HepG2 (cell line): ENCODE data around the gene SERPINB6. TPM values are rescaled to one million over a fixed set of nuclear protein-coding genes. Genes with fewer than 3 reads are reported as not detected.
A peak's percentile ranks its signal among the peaks of the same experiment; 100 is the strongest.

Source experiments
- ARHGAP35 ChIP-seq: sonication (generic); formaldehyde crosslinking; IDR thresholded peaks from 2 replicates; pipeline ENCODE4 v1.9.0; 2022; ENCODE audit warnings: mild to moderate bottlenecking, inconsistent platforms, moderate library complexity, missing genetic modification reagents, borderline replicate concordance
- CEBPB ChIP-seq: IDR thresholded peaks from 2 replicates; pipeline ENCODE4 v1.6.1; 2011; ENCODE audit warnings: low read depth, low read length, improper control_type of control experiment, borderline replicate concordance
- HNRNPH1 ChIP-seq: fragments of 200-400 bp; formaldehyde crosslinking; optimal IDR thresholded peaks from 2 replicates; pipeline ENCODE3; 2017; ENCODE audit warnings: mild to moderate bottlenecking, low read depth, low read length
- HOXA9 ChIP-seq: sonication (generic); formaldehyde crosslinking; IDR thresholded peaks from 2 replicates; pipeline ENCODE4 v1.8.1; 2022; ENCODE audit warnings: missing genetic modification reagents, mild to moderate bottlenecking, moderate library complexity, borderline replicate concordance
- MAFK ChIP-seq, 2 experiments: IDR thresholded peaks in 1 of 2; conservative IDR thresholded peaks in 1 of 2; 2 replicates each; pipeline ENCODE4 v1.6.1; 2011; ENCODE audit warnings: improper control_type of control experiment in 2 of 2, low read length in 2 of 2
- MIER3 ChIP-seq: IDR thresholded peaks from 2 replicates; pipeline ENCODE4 v1.6.1; 2016; ENCODE audit warnings: missing compliant biosample characterization, borderline replicate concordance
- MYNN ChIP-seq: sonication (generic); formaldehyde crosslinking; IDR thresholded peaks from 2 replicates; pipeline ENCODE4 v1.4.0; 2020; ENCODE audit warnings: mild to moderate bottlenecking, low read depth, missing genetic modification reagents
- NBN ChIP-seq: fragments of 450-650 bp; conservative IDR thresholded peaks from 2 replicates; pipeline ENCODE4 v1.6.1; 2017
- NCOA1 ChIP-seq: sonication (generic); formaldehyde crosslinking; IDR thresholded peaks from 2 replicates; pipeline ENCODE4 v1.9.0; 2021; ENCODE audit warnings: missing genetic modification reagents
- NR2F1 ChIP-seq, 2 experiments: fragments of 450-650 bp in 1 of 2; formaldehyde crosslinking in 1 of 2; IDR thresholded peaks; 2 replicates each; pipeline versions ENCODE4 v1.5.0 to v1.6.1; 2016 to 2020; ENCODE audit warnings: mild to moderate bottlenecking in 1 of 2, missing compliant biosample characterization in 1 of 2, missing genetic modification reagents in 1 of 2, moderate library complexity in 1 of 2
- ONECUT2 ChIP-seq: sonication (generic); formaldehyde crosslinking; IDR thresholded peaks from 2 replicates; pipeline ENCODE4 v1.4.0; 2020; ENCODE audit warnings: missing genetic modification reagents
- PTBP1 ChIP-seq: fragments of 200-400 bp; formaldehyde crosslinking; IDR thresholded peaks from 2 replicates; pipeline ENCODE4 v1.6.1; 2018; ENCODE audit warnings: low read length, low read depth; ENCODE audit not compliant: poor library complexity, severe bottlenecking
- RCOR2 ChIP-seq: IDR thresholded peaks from 2 replicates; pipeline ENCODE4 v1.6.1; 2016; ENCODE audit warnings: missing biosample characterization, missing genetic modification reagents
- SPEN ChIP-seq: sonication (generic); formaldehyde crosslinking; IDR thresholded peaks from 2 replicates; pipeline ENCODE4 v1.5.1; 2020; ENCODE audit warnings: low read depth, mild to moderate bottlenecking, missing genetic modification reagents
- TAF1 ChIP-seq: sonication (generic); formaldehyde crosslinking; IDR thresholded peaks from 2 replicates; pipeline ENCODE4 v1.4.0; 2020; ENCODE audit warnings: missing genetic modification reagents
- TBL1XR1 ChIP-seq: fragments of 150-350 bp; IDR thresholded peaks from 2 replicates; pipeline ENCODE4 v1.6.1; 2014; ENCODE audit warnings: borderline replicate concordance, low read length; ENCODE audit not compliant: partially characterized antibody
- TCF7 ChIP-seq: sonication (generic); IDR thresholded peaks from 2 replicates; pipeline ENCODE4 v1.6.1; 2016; ENCODE audit warnings: antibody characterized with exemption, low read depth
- TRIM24 ChIP-seq: sonication (generic); formaldehyde crosslinking; IDR thresholded peaks from 2 replicates; pipeline ENCODE4 v1.8.0; 2022; ENCODE audit warnings: mild to moderate bottlenecking, missing genetic modification reagents
- ZBTB10 ChIP-seq: sonication (generic); formaldehyde crosslinking; IDR thresholded peaks from 2 replicates; pipeline ENCODE4 v1.4.0; 2020; ENCODE audit warnings: missing genetic modification reagents, borderline replicate concordance
- ZNF350 ChIP-seq: sonication (generic); formaldehyde crosslinking; IDR thresholded peaks from 2 replicates; pipeline ENCODE4 v1.4.0; 2020; ENCODE audit warnings: mild to moderate bottlenecking, low read depth, missing genetic modification reagents, borderline replicate concordance
- ZNF703 ChIP-seq: sonication (generic); formaldehyde crosslinking; IDR thresholded peaks from 2 replicates; pipeline ENCODE4 v1.5.1; 2020; ENCODE audit warnings: missing genetic modification reagents, mild to moderate bottlenecking, moderate library complexity, borderline replicate concordance
- ZNF782 ChIP-seq: sonication (generic); formaldehyde crosslinking; IDR thresholded peaks from 2 replicates; pipeline ENCODE4 v1.4.0; 2020; ENCODE audit warnings: missing genetic modification reagents, mild to moderate bottlenecking, borderline replicate concordance
- ZSCAN9 ChIP-seq: IDR thresholded peaks from 2 replicates; pipeline ENCODE4 v1.6.1; 2016; ENCODE audit warnings: borderline replicate concordance
- polyA plus RNA-seq, 8 experiments: library from polyadenylated mRNA; depleted of rRNA in 3 of 8; stranded (reverse) in 7 of 8; unstranded in 1 of 8; fragments of >200 nt; fragmentation: Illumina TruSeq in 4 of 8; extraction: Trizol in 4 of 8; gene quantifications; 2 replicates each; pipeline versions ENCODE4 v1.2.1 to v1.2.3, GENCODE V29; 2011 to 2016; ENCODE audit warnings: low read depth in 4 of 8, missing spikeins in 1 of 8, mixed read lengths in 1 of 8; ENCODE audit not compliant: insufficient read depth in 1 of 8
- total RNA-seq, 5 experiments: library from RNA; depleted of rRNA; stranded (reverse); fragments of >200 nt; fragmentation: Illumina TruSeq; extraction: Trizol; gene quantifications; 2 replicates each; pipeline ENCODE4 v1.2.3, GENCODE V29; 2016; ENCODE audit warnings: low read depth in 1 of 5
- TF ChIP-seq, protein P1 (sequence below): sonication (generic); formaldehyde crosslinking; IDR thresholded peaks from 2 replicates; pipeline ENCODE4 v1.4.0; 2020; ENCODE audit warnings: missing genetic modification reagents, borderline replicate concordance
- TF ChIP-seq, protein P2 (sequence below): IDR thresholded peaks from 2 replicates; pipeline ENCODE4 v1.6.1; 2016; ENCODE audit warnings: low read depth, borderline replicate concordance

SERPINB6 gene
- total and polyA plus RNA-seq, 2 of the 13 experiments (the other 11 are each of a cell fraction or from before 2014, with no cell fraction given) = 38.2 to 61.3 TPM

GRCh38 chr6:2993755-2994317 is 22.5 kb upstream of the SERPINB6 start (continued):
- TF ChIP-seq, protein P1, sequence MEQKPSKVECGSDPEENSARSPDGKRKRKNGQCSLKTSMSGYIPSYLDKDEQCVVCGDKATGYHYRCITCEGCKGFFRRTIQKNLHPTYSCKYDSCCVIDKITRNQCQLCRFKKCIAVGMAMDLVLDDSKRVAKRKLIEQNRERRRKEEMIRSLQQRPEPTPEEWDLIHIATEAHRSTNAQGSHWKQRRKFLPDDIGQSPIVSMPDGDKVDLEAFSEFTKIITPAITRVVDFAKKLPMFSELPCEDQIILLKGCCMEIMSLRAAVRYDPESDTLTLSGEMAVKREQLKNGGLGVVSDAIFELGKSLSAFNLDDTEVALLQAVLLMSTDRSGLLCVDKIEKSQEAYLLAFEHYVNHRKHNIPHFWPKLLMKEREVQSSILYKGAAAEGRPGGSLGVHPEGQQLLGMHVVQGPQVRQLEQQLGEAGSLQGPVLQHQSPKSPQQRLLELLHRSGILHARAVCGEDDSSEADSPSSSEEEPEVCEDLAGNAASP (CRISPR knock-in tag) = peak; percentile 87; the same call in 1 of the 2 replicates
- TF ChIP-seq PTBP1 = no peak
- TF ChIP-seq NBN = no peak
- peak; percentile 64; the same call in 1 of the 2 replicates for TF ChIP-seq ZNF350 (CRISPR knock-in tag)
- TF ChIP-seq TBL1XR1 = peak; percentile 65
- no peak for TF ChIP-seq HNRNPH1
- TF ChIP-seq CEBPB = no peak
- peak; percentile 86 for TF ChIP-seq TRIM24 (CRISPR knock-in tag)
- TF ChIP-seq MIER3 (CRISPR knock-in tag) = peak; percentile 80
- TF ChIP-seq ARHGAP35 (CRISPR knock-in tag) = 0 out of 2 replicates have a peak, but pooled peaks have one; percentile 51
- peak; percentile 69 for TF ChIP-seq SPEN (CRISPR knock-in tag)
- 0 out of 2 replicates have a peak, but pooled peaks have one; percentile 34 for TF ChIP-seq NCOA1
- TF ChIP-seq ONECUT2 (CRISPR knock-in tag) = peak; percentile 69; the same call in 1 of the 2 replicates
- TF ChIP-seq ZBTB10 (CRISPR knock-in tag) = 0 out of 2 replicates have a peak, but pooled peaks have one; percentile 36
- TF ChIP-seq TAF1 (CRISPR knock-in tag) = no peak
- TF ChIP-seq MYNN (CRISPR knock-in tag) = no peak
- TF ChIP-seq ZNF703 (CRISPR knock-in tag) = no peak
- TF ChIP-seq MAFK (conservative IDR thresholded peaks at IDR 0.05 in 1 of 2, IDR thresholded peaks at IDR 0.05 in 1 of 2; ENCODE audit: low read length in 2 of 2) = 0 out of 4 replicates have a peak, but pooled peaks of 1 of the 2 experiments have one; percentile 0
- no peak for TF ChIP-seq HOXA9 (CRISPR knock-in tag)
- peak; percentile 70 for TF ChIP-seq RCOR2 (CRISPR knock-in tag)
- TF ChIP-seq, protein P2, sequence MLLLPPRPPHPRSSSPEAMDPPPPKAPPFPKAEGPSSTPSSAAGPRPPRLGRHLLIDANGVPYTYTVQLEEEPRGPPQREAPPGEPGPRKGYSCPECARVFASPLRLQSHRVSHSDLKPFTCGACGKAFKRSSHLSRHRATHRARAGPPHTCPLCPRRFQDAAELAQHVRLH (CRISPR knock-in tag) = peak; percentile 35; the same call in 1 of the 2 replicates
- TF ChIP-seq ZSCAN9 (CRISPR knock-in tag) = peak; percentile 53; the same call in 1 of the 2 replicates
- TF ChIP-seq ZNF782 (CRISPR knock-in tag) = peak; percentile 81; the same call in 1 of the 2 replicates
- TF ChIP-seq NR2F1 (CRISPR knock-in tag; IDR thresholded peaks at IDR 0.05) = peak in 1 of 2 experiments; percentile 84; a peak in 3 of 4 replicates
- peak; percentile 88 for TF ChIP-seq TCF7
